ENCODE results near the gene HTT-AS. TPM values are rescaled to one million over a fixed set of nuclear protein-coding genes. Genes with fewer than 3 reads are reported as not detected.
A peak's percentile ranks its signal among the peaks of the same experiment; 100 is the strongest.

HTT-AS gene
- total and polyA plus RNA-seq, 7 experiments from 2014 or later: not detected

GRCh38 chr4:3111461-3111860 is 37.1 kb upstream of the HTT-AS start:
- H3K27me3 ChIP-seq (ENCODE audit: control insufficient read depth in 2 of 2, insufficient read depth in 2 of 2, low read length in 2 of 2): no peaks in the 10 kb centered on the region
- Mint-ChIP-seq H3K9me3 (peaks cover 0 to 1% (median 0%) of the 10 kb centered on the region in 11 donors), H3K27me3 (no peaks in the 10 kb centered on the region), H3K36me3 (peaks cover 12 to 75% (median 32%) of the 10 kb centered on the region in 5 donors), H3K4me1 (peaks cover 3 to 13% (median 8%) of the 10 kb centered on the region in 7 donors), H3K27ac (no peak overlapping the region), H3K4me3 (no peak overlapping the region)
- no peaks in the 10 kb centered on the region for H3K9me3 ChIP-seq (ENCODE audit: control insufficient read depth in 2 of 3, low read length in 3 of 3)
- no peak for ATAC-seq
- CTCF ChIA-PET: interaction anchor here (0.7 kb wide), 1 partner anchor 218 kb away, joined by 3 read pairs; no protein-coding TSS in a partner anchor
- POLR2A ChIA-PET: no interaction called here
- intact Hi-C loops (cut with micrococcal nuclease): no loop called here
- H3K36me3 ChIP-seq (ENCODE audit: control insufficient read depth in 2 of 3, insufficient read depth in 3 of 3, low read length in 3 of 3): peaks cover 20 to 82% (median 44%) of the 10 kb centered on the region in 3 experiments
- no peak for DNase-seq
- H3K27ac ChIP-seq (ENCODE audit: low read depth, low read length): no peak overlapping the region
- no peaks in the 10 kb centered on the region for H3K4me1 ChIP-seq (ENCODE audit: control insufficient read depth in 2 of 2, insufficient read depth in 2 of 2, low read length in 2 of 2)
- no peak overlapping the region for H3K4me3 ChIP-seq (ENCODE audit: low read length)

GRCh38 chr4:3108211-3108610 is 33.9 kb upstream of the HTT-AS start:
- H3K4me3 Mint-ChIP-seq: no peak overlapping the region
- H3K4me1 Mint-ChIP-seq: peaks cover 4 to 15% (median 12%) of the 10 kb centered on the region in 7 donors
- no peak overlapping the region for H3K27ac Mint-ChIP-seq
- no peaks in the 10 kb centered on the region for H3K27me3 ChIP-seq (ENCODE audit: control insufficient read depth in 2 of 2, insufficient read depth in 2 of 2, low read length in 2 of 2)
- ChIA-PET POLR2A (interaction anchor here (0.5 kb wide), 1 partner anchor 8 kb away, joined by 3 read pairs; no protein-coding TSS in a partner anchor), CTCF (interaction anchor here (1.0 to 1.7 kb wide), 3 partner anchors 16 to 372 kb away, joined by 4 to 7 read pairs (median 4); no protein-coding TSS in a partner anchor)
- H3K27ac ChIP-seq (ENCODE audit: low read depth, low read length): no peak overlapping the region
- H3K27me3 Mint-ChIP-seq: no peaks in the 10 kb centered on the region
- peaks cover 0 to 3% (median 0%) of the 10 kb centered on the region in 11 donors for H3K9me3 Mint-ChIP-seq
- DNase-seq (no peak), ATAC-seq (no peak)
- no peaks in the 10 kb centered on the region for H3K9me3 ChIP-seq (ENCODE audit: control insufficient read depth in 2 of 3, low read length in 3 of 3)
- no peaks in the 10 kb centered on the region for H3K4me1 ChIP-seq (ENCODE audit: control insufficient read depth in 2 of 2, insufficient read depth in 2 of 2, low read length in 2 of 2)
- H3K36me3 ChIP-seq (ENCODE audit: control insufficient read depth in 2 of 3, insufficient read depth in 3 of 3, low read length in 3 of 3): peaks cover 12 to 68% (median 32%) of the 10 kb centered on the region in 3 experiments
- peaks cover 16 to 58% (median 28%) of the 10 kb centered on the region in 5 donors for H3K36me3 Mint-ChIP-seq
- intact Hi-C loops (cut with micrococcal nuclease): loop anchor here in 1 of 2 donors (5.0 kb wide), 1 partner anchor 84 kb away; no protein-coding TSS in a partner anchor
- H3K4me3 ChIP-seq (ENCODE audit: low read length): no peak overlapping the region

DNA sequence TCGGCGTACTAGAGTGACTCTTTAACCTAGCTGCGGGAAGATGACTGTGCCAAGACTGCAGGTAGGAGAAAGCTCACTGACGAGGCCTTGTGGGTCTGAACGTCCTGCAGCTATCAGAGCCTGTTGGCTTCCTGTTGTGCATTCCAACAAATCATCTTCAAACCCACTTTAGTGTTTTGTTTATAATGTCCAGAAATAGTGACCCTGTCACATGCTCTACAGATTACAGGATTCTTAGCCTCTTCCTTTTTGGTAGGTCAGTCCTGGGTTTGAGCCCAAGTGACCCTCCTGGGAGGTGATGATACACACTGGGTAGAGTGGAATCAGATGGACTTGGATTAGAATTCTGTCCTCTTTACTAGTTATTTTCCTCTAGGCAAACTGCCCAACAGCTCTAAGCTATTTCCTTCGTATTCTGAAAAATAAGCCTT is 33.4 kb upstream of the HTT-AS start:
- Mint-ChIP-seq H3K36me3 (peaks cover 14 to 56% (median 28%) of the 10 kb centered on the region in 5 donors), H3K4me3 (no peak overlapping the region)
- H3K9me3 ChIP-seq (ENCODE audit: control insufficient read depth in 2 of 3, low read length in 3 of 3): no peaks in the 10 kb centered on the region

DNA sequence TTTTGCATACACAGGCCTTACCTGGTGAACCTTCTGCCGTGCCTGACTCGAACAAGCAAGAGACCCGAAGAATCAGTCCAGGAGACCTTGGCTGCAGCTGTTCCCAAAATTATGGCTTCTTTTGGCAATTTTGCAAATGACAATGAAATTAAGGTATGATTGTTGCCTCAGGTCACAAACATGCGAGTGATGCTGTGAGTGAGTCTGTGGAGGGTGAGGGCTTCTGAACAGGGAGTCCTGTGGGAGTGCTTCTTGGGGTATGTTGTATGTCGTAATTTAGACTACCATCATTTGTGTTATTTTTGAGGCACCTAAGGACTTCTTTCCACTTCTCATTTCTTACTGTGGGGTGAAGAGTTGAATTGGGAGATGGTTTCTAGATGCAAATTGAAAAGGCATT is 32.9 kb upstream of the HTT-AS start:
- H3K4me1 ChIP-seq (ENCODE audit: control insufficient read depth in 2 of 2, insufficient read depth in 2 of 2, low read length in 2 of 2): no peaks in the 10 kb centered on the region
- H3K27me3 Mint-ChIP-seq: no peaks in the 10 kb centered on the region
- DNase-seq (no peak), ATAC-seq (no peak)
- H3K9me3 Mint-ChIP-seq: peaks cover 0 to 2% (median 0%) of the 10 kb centered on the region in 11 donors
- H3K9me3 ChIP-seq (ENCODE audit: control insufficient read depth in 2 of 3, low read length in 3 of 3): no peaks in the 10 kb centered on the region
- no peak overlapping the region for H3K27ac Mint-ChIP-seq
- ChIA-PET CTCF (interaction anchor here (0.7 to 1.7 kb wide), 12 partner anchors 8 to 773 kb away, joined by 3 to 7 read pairs (median 4); no protein-coding TSS in a partner anchor), POLR2A (no interaction called here)
- peaks cover 7 to 67% (median 24%) of the 10 kb centered on the region in 3 experiments for H3K36me3 ChIP-seq (ENCODE audit: control insufficient read depth in 2 of 3, insufficient read depth in 3 of 3, low read length in 3 of 3)
- no peak overlapping the region for H3K4me3 ChIP-seq (ENCODE audit: low read length)
- peaks cover 11 to 55% (median 25%) of the 10 kb centered on the region in 5 donors for H3K36me3 Mint-ChIP-seq
- intact Hi-C loops (cut with micrococcal nuclease): loop anchor here in 1 of 2 donors (2.0 to 5.0 kb wide), 2 partner anchors 85 to 240 kb away; no protein-coding TSS in a partner anchor
- H3K4me3 Mint-ChIP-seq: no peak overlapping the region
- H3K4me1 Mint-ChIP-seq: peaks cover 4 to 16% (median 10%) of the 10 kb centered on the region in 7 donors
- no peaks in the 10 kb centered on the region for H3K27me3 ChIP-seq (ENCODE audit: control insufficient read depth in 2 of 2, insufficient read depth in 2 of 2, low read length in 2 of 2)
- H3K27ac ChIP-seq (ENCODE audit: low read depth, low read length): no peak overlapping the region

More for the DNA sequence above, 33.4 kb upstream of the HTT-AS start:
- peaks cover 8 to 67% (median 28%) of the 10 kb centered on the region in 3 experiments for H3K36me3 ChIP-seq (ENCODE audit: control insufficient read depth in 2 of 3, insufficient read depth in 3 of 3, low read length in 3 of 3)
- no peak overlapping the region for H3K27ac Mint-ChIP-seq
- CTCF ChIA-PET: interaction anchor here (0.9 to 1.7 kb wide), 7 partner anchors 8 to 372 kb away, joined by 3 to 7 read pairs (median 4); no protein-coding TSS in a partner anchor
- POLR2A ChIA-PET: interaction anchor here (0.5 kb wide), 1 partner anchor 7 kb away, joined by 3 read pairs; no protein-coding TSS in a partner anchor
- no peaks in the 10 kb centered on the region for H3K27me3 ChIP-seq (ENCODE audit: control insufficient read depth in 2 of 2, insufficient read depth in 2 of 2, low read length in 2 of 2)
- no peak overlapping the region for H3K4me3 ChIP-seq (ENCODE audit: low read length)
- no peak for ATAC-seq
- peaks cover 4 to 15% (median 12%) of the 10 kb centered on the region in 7 donors for H3K4me1 Mint-ChIP-seq
- H3K9me3 Mint-ChIP-seq: peaks cover 0 to 3% (median 0%) of the 10 kb centered on the region in 11 donors
- no peak overlapping the region for H3K27ac ChIP-seq (ENCODE audit: low read depth, low read length)
- intact Hi-C loops (cut with micrococcal nuclease): loop anchor here in 1 of 2 donors (2.0 to 5.0 kb wide), 2 partner anchors 85 to 239 kb away; no protein-coding TSS in a partner anchor
- DNase-seq: no peak
- H3K4me1 ChIP-seq (ENCODE audit: control insufficient read depth in 2 of 2, insufficient read depth in 2 of 2, low read length in 2 of 2): no peaks in the 10 kb centered on the region
- H3K27me3 Mint-ChIP-seq: no peaks in the 10 kb centered on the region

- ATAC-seq (peak; percentile 100), DNase-seq (peak; percentile 43 to 91 (median 69))
- H3K27me3 ChIP-seq (ENCODE audit: control insufficient read depth in 2 of 2, insufficient read depth in 2 of 2, low read length in 2 of 2): no peaks in the 10 kb centered on the region
- Mint-ChIP-seq H3K27ac (peak overlapping the region in 4 of 9 donors; percentile 38 to 77 (median 56)), H3K4me3 (no peak overlapping the region), H3K36me3 (peaks cover 9 to 55% (median 21%) of the 10 kb centered on the region in 5 donors), H3K27me3 (no peaks in the 10 kb centered on the region), H3K4me1 (peaks cover 5 to 19% (median 10%) of the 10 kb centered on the region in 7 donors), H3K9me3 (peaks cover 0 to 2% (median 0%) of the 10 kb centered on the region in 11 donors)
- ChIA-PET CTCF (interaction anchor here (0.7 to 1.7 kb wide), 12 partner anchors 9 to 774 kb away, joined by 3 to 7 read pairs (median 4); no protein-coding TSS in a partner anchor), POLR2A (interaction anchor here (0.7 kb wide), 1 partner anchor 93 kb away, joined by 3 read pairs; no protein-coding TSS in a partner anchor)
- no peak overlapping the region for H3K4me3 ChIP-seq (ENCODE audit: low read length)
- no peaks in the 10 kb centered on the region for H3K9me3 ChIP-seq (ENCODE audit: control insufficient read depth in 2 of 3, low read length in 3 of 3)
- peaks cover 7 to 67% (median 24%) of the 10 kb centered on the region in 3 experiments for H3K36me3 ChIP-seq (ENCODE audit: control insufficient read depth in 2 of 3, insufficient read depth in 3 of 3, low read length in 3 of 3)
- H3K4me1 ChIP-seq (ENCODE audit: control insufficient read depth in 2 of 2, insufficient read depth in 2 of 2, low read length in 2 of 2): no peaks in the 10 kb centered on the region
- no peak overlapping the region for H3K27ac ChIP-seq (ENCODE audit: low read depth, low read length)
- intact Hi-C loops (cut with micrococcal nuclease): loop anchor here (1.0 to 5.0 kb wide), 9 partner anchors 30 to 374 kb away; partner anchors contain the start of genes HTT (in 1 of the 2) and HTT-AS (in 1 of the 2)
Observed at GRCh38 chr4:3106339-3107186, 32.2 kb upstream of the HTT-AS start.

DNA sequence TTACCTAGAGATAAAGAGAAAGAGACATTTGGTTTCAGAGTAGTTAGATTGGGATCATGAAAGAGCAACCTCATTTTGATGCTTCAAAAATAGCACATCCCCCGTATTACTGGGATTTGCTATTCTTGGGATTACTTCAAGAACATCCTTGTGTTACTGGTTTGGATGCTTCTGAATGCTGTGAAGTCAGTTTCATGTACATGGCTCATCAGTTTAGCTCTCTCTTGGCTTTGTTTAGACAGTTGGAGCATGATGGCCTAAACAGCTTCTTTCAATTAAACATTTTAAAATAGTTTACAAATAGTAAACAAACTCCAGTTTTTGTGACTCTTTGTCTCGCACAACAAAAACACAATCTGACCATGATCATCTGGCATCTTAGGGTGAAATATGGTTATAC is 24.0 kb upstream of the HTT-AS start:
- no peaks in the 10 kb centered on the region for H3K9me3 Mint-ChIP-seq
- ATAC-seq: no peak
- Histone ChIP-seq H3K4me3 (ENCODE audit: low read length) (no peak overlapping the region), H3K4me1 (ENCODE audit: control insufficient read depth in 2 of 2, insufficient read depth in 2 of 2, low read length in 2 of 2) (no peaks in the 10 kb centered on the region), H3K27ac (ENCODE audit: low read depth, low read length) (no peak overlapping the region), H3K9me3 (ENCODE audit: control insufficient read depth in 2 of 3, low read length in 3 of 3) (no peaks in the 10 kb centered on the region), H3K36me3 (ENCODE audit: control insufficient read depth in 2 of 3, insufficient read depth in 3 of 3, low read length in 3 of 3) (peaks cover 0 to 59% (median 5%) of the 10 kb centered on the region in 3 experiments), H3K27me3 (ENCODE audit: control insufficient read depth in 2 of 2, insufficient read depth in 2 of 2, low read length in 2 of 2) (no peaks in the 10 kb centered on the region)
- H3K4me3 Mint-ChIP-seq: no peak overlapping the region
- peaks cover 3 to 20% (median 6%) of the 10 kb centered on the region in 7 donors for H3K4me1 Mint-ChIP-seq
- ChIA-PET POLR2A (no interaction called here), CTCF (no interaction called here)
- peaks cover 0 to 61% (median 20%) of the 10 kb centered on the region in 5 donors for H3K36me3 Mint-ChIP-seq
- H3K27me3 Mint-ChIP-seq: no peaks in the 10 kb centered on the region
- DNase-seq: no peak
- intact Hi-C loops (cut with micrococcal nuclease): no loop called here
- H3K27ac Mint-ChIP-seq: peak overlapping the region in 4 of 9 donors; percentile 4 to 48 (median 21)
